Measurements from ENCODE around the gene ARHGEF12.

Gene ARHGEF12

GRCh38 chr11:120354068-120354467 is 17.9 kb downstream of the ARHGEF12 start:
- H3K27ac ChIP-seq (ENCODE audit: insufficient read depth, low read length, poor library complexity, severe bottlenecking) = no peak overlapping the region
- no peaks in the 10 kb centered on the region for H3K9me3 ChIP-seq (ENCODE audit: control insufficient read depth, low read length)
- H3K36me3 ChIP-seq (ENCODE audit: control insufficient read depth, insufficient read depth, low read length) = no peaks in the 10 kb centered on the region
- no peak for DNase-seq
- no peaks in the 10 kb centered on the region for H3K27me3 ChIP-seq (replicated peaks; ENCODE audit: control insufficient read depth, insufficient read depth, low read length, poor library complexity, severe bottlenecking)
- no peaks in the 10 kb centered on the region for H3K4me1 ChIP-seq (ENCODE audit: control insufficient read depth, insufficient read depth, low read length, poor library complexity, severe bottlenecking)
- H3K4me3 ChIP-seq (ENCODE audit: insufficient read depth, low read depth, low read length, poor library complexity, severe bottlenecking) = no peak overlapping the region

GRCh38 chr11:120354779-120355178 is 18.6 kb downstream of the ARHGEF12 start:
- Histone ChIP-seq H3K36me3 (ENCODE audit: control insufficient read depth, insufficient read depth, low read length) (no peaks in the 10 kb centered on the region), H3K4me1 (ENCODE audit: control insufficient read depth, insufficient read depth, low read length, poor library complexity, severe bottlenecking) (no peaks in the 10 kb centered on the region), H3K27ac (ENCODE audit: insufficient read depth, low read length, poor library complexity, severe bottlenecking) (no peak overlapping the region), H3K4me3 (ENCODE audit: insufficient read depth, low read depth, low read length, poor library complexity, severe bottlenecking) (no peak overlapping the region), H3K27me3 (replicated peaks; ENCODE audit: control insufficient read depth, insufficient read depth, low read length, poor library complexity, severe bottlenecking) (no peaks in the 10 kb centered on the region), H3K9me3 (ENCODE audit: control insufficient read depth, low read length) (no peaks in the 10 kb centered on the region)
- no peak for DNase-seq

- H3K27ac ChIP-seq (ENCODE audit: insufficient read depth, low read length, poor library complexity, severe bottlenecking) = no peak overlapping the region
- H3K4me3 ChIP-seq (ENCODE audit: insufficient read depth, low read depth, low read length, poor library complexity, severe bottlenecking) = no peak overlapping the region
- no peak for DNase-seq
- H3K4me1 ChIP-seq (ENCODE audit: control insufficient read depth, insufficient read depth, low read length, poor library complexity, severe bottlenecking) = no peaks in the 10 kb centered on the region
- no peaks in the 10 kb centered on the region for H3K27me3 ChIP-seq (replicated peaks; ENCODE audit: control insufficient read depth, insufficient read depth, low read length, poor library complexity, severe bottlenecking)
- H3K36me3 ChIP-seq (ENCODE audit: control insufficient read depth, insufficient read depth, low read length) = no peaks in the 10 kb centered on the region
- no peaks in the 10 kb centered on the region for H3K9me3 ChIP-seq (ENCODE audit: control insufficient read depth, low read length)
Observed at GRCh38 chr11:120357620-120358019, 21.4 kb downstream of the ARHGEF12 start.

- no peaks in the 10 kb centered on the region for H3K27me3 ChIP-seq (replicated peaks; ENCODE audit: control insufficient read depth, insufficient read depth, low read length, poor library complexity, severe bottlenecking)
Observed at GRCh38 chr11:120358729-120359128, 22.5 kb downstream of the ARHGEF12 start.

GRCh38 chr11:120363436-120363835 is 27.2 kb downstream of the ARHGEF12 start:
- H3K4me1 ChIP-seq (ENCODE audit: control insufficient read depth, insufficient read depth, low read length, poor library complexity, severe bottlenecking) = no peaks in the 10 kb centered on the region
- no peak overlapping the region for H3K27ac ChIP-seq (ENCODE audit: insufficient read depth, low read length, poor library complexity, severe bottlenecking)
- no peak for DNase-seq
- no peaks in the 10 kb centered on the region for H3K36me3 ChIP-seq (ENCODE audit: control insufficient read depth, insufficient read depth, low read length)
- H3K4me3 ChIP-seq (ENCODE audit: insufficient read depth, low read depth, low read length, poor library complexity, severe bottlenecking) = no peak overlapping the region
- H3K27me3 ChIP-seq (replicated peaks; ENCODE audit: control insufficient read depth, insufficient read depth, low read length, poor library complexity, severe bottlenecking) = no peaks in the 10 kb centered on the region
- H3K9me3 ChIP-seq (ENCODE audit: control insufficient read depth, low read length) = no peaks in the 10 kb centered on the region

More at GRCh38 chr11:120358729-120359128, 22.5 kb downstream of the ARHGEF12 start:
- H3K27ac ChIP-seq (ENCODE audit: insufficient read depth, low read length, poor library complexity, severe bottlenecking) = no peak overlapping the region
- H3K36me3 ChIP-seq (ENCODE audit: control insufficient read depth, insufficient read depth, low read length) = no peaks in the 10 kb centered on the region
- no peaks in the 10 kb centered on the region for H3K4me1 ChIP-seq (ENCODE audit: control insufficient read depth, insufficient read depth, low read length, poor library complexity, severe bottlenecking)
- H3K4me3 ChIP-seq (ENCODE audit: insufficient read depth, low read depth, low read length, poor library complexity, severe bottlenecking) = no peak overlapping the region
- no peaks in the 10 kb centered on the region for H3K9me3 ChIP-seq (ENCODE audit: control insufficient read depth, low read length)
- DNase-seq = no peak

GRCh38 chr11:120365512-120365911 is 29.3 kb downstream of the ARHGEF12 start:
- Histone ChIP-seq H3K9me3 (ENCODE audit: control insufficient read depth, low read length) (no peaks in the 10 kb centered on the region), H3K36me3 (ENCODE audit: control insufficient read depth, insufficient read depth, low read length) (no peaks in the 10 kb centered on the region), H3K4me3 (ENCODE audit: insufficient read depth, low read depth, low read length, poor library complexity, severe bottlenecking) (no peak overlapping the region), H3K4me1 (ENCODE audit: control insufficient read depth, insufficient read depth, low read length, poor library complexity, severe bottlenecking) (no peaks in the 10 kb centered on the region), H3K27ac (ENCODE audit: insufficient read depth, low read length, poor library complexity, severe bottlenecking) (no peak overlapping the region), H3K27me3 (replicated peaks; ENCODE audit: control insufficient read depth, insufficient read depth, low read length, poor library complexity, severe bottlenecking) (no peaks in the 10 kb centered on the region)
- DNase-seq = no peak

GRCh38 chr11:120372296-120372695 is 36.1 kb downstream of the ARHGEF12 start:
- H3K36me3 ChIP-seq (ENCODE audit: control insufficient read depth, insufficient read depth, low read length) = no peaks in the 10 kb centered on the region
- no peak overlapping the region for H3K27ac ChIP-seq (ENCODE audit: insufficient read depth, low read length, poor library complexity, severe bottlenecking)
- no peaks in the 10 kb centered on the region for H3K27me3 ChIP-seq (replicated peaks; ENCODE audit: control insufficient read depth, insufficient read depth, low read length, poor library complexity, severe bottlenecking)
- H3K4me3 ChIP-seq (ENCODE audit: insufficient read depth, low read depth, low read length, poor library complexity, severe bottlenecking) = no peak overlapping the region
- H3K9me3 ChIP-seq (ENCODE audit: control insufficient read depth, low read length) = no peaks in the 10 kb centered on the region
- DNase-seq = no peak
- no peaks in the 10 kb centered on the region for H3K4me1 ChIP-seq (ENCODE audit: control insufficient read depth, insufficient read depth, low read length, poor library complexity, severe bottlenecking)

- Histone ChIP-seq H3K4me3 (ENCODE audit: insufficient read depth, low read depth, low read length, poor library complexity, severe bottlenecking) (no peak overlapping the region), H3K36me3 (ENCODE audit: control insufficient read depth, insufficient read depth, low read length) (no peaks in the 10 kb centered on the region), H3K27ac (ENCODE audit: insufficient read depth, low read length, poor library complexity, severe bottlenecking) (no peak overlapping the region), H3K9me3 (ENCODE audit: control insufficient read depth, low read length) (no peaks in the 10 kb centered on the region), H3K27me3 (replicated peaks; ENCODE audit: control insufficient read depth, insufficient read depth, low read length, poor library complexity, severe bottlenecking) (no peaks in the 10 kb centered on the region), H3K4me1 (ENCODE audit: control insufficient read depth, insufficient read depth, low read length, poor library complexity, severe bottlenecking) (no peaks in the 10 kb centered on the region)
- no peak for DNase-seq
Observed at GRCh38 chr11:120375076-120375475, 38.9 kb downstream of the ARHGEF12 start.

- no peaks in the 10 kb centered on the region for H3K27me3 ChIP-seq (replicated peaks; ENCODE audit: control insufficient read depth, insufficient read depth, low read length, poor library complexity, severe bottlenecking)
- no peaks in the 10 kb centered on the region for H3K4me1 ChIP-seq (ENCODE audit: control insufficient read depth, insufficient read depth, low read length, poor library complexity, severe bottlenecking)
- no peak overlapping the region for H3K4me3 ChIP-seq (ENCODE audit: insufficient read depth, low read depth, low read length, poor library complexity, severe bottlenecking)
- no peaks in the 10 kb centered on the region for H3K36me3 ChIP-seq (ENCODE audit: control insufficient read depth, insufficient read depth, low read length)
- H3K9me3 ChIP-seq (ENCODE audit: control insufficient read depth, low read length) = no peaks in the 10 kb centered on the region
- no peak for DNase-seq
- no peak overlapping the region for H3K27ac ChIP-seq (ENCODE audit: insufficient read depth, low read length, poor library complexity, severe bottlenecking)
Observed at GRCh38 chr11:120376547-120377182, 40.5 kb downstream of the ARHGEF12 start.

- DNase-seq = no peak
Observed at GRCh38 chr11:120378474-120378873, 42.3 kb downstream of the ARHGEF12 start.

More at GRCh38 chr11:120378474-120378873, 42.3 kb downstream of the ARHGEF12 start:
- H3K4me3 ChIP-seq (ENCODE audit: insufficient read depth, low read depth, low read length, poor library complexity, severe bottlenecking) = no peak overlapping the region
- no peak overlapping the region for H3K27ac ChIP-seq (ENCODE audit: insufficient read depth, low read length, poor library complexity, severe bottlenecking)
- H3K36me3 ChIP-seq (ENCODE audit: control insufficient read depth, insufficient read depth, low read length) = no peaks in the 10 kb centered on the region
- H3K4me1 ChIP-seq (ENCODE audit: control insufficient read depth, insufficient read depth, low read length, poor library complexity, severe bottlenecking) = no peaks in the 10 kb centered on the region
- H3K27me3 ChIP-seq (replicated peaks; ENCODE audit: control insufficient read depth, insufficient read depth, low read length, poor library complexity, severe bottlenecking) = no peaks in the 10 kb centered on the region
- H3K9me3 ChIP-seq (ENCODE audit: control insufficient read depth, low read length) = no peaks in the 10 kb centered on the region
